ENCODE data around the gene OR2T12. TPM values are rescaled to one million over a fixed set of nuclear protein-coding genes. Genes with fewer than 3 reads are reported as not detected.

OR2T12 gene, protein sequence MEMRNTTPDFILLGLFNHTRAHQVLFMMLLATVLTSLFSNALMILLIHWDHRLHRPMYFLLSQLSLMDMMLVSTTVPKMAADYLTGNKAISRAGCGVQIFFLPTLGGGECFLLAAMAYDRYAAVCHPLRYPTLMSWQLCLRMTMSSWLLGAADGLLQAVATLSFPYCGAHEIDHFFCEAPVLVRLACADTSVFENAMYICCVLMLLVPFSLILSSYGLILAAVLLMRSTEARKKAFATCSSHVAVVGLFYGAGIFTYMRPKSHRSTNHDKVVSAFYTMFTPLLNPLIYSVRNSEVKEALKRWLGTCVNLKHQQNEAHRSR
- total RNA-seq (2014; rRNA removed; shearing (Covaris generic)) = not detected in 2 replicates
- polyA plus RNA-seq (2016; fragmentation: Nextera tagmentation; extraction: Ambion mirVana) = not detected in 2 replicates
- long read RNA-seq = 0 reads

DNA sequence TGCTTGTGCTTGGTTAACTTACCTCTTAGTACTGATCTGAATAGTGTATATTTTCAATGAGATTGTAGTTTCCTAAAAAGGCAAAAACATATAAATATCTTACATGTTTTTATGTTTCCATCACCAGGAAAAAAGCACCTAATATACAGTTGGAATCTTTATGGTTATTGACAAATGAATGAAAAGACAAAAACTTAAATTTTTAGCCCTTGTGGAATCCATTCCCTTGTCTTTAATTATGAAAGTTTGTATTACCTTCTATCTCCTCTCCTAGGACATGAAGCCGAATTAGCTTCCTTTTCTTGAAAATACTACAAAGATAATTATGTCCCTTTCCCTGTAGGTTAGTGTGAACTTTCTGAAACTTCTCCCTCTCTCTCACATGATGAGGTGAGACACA lies at the start of gene OR2T12:
Gene OR2T12 (minus strand): TSS at position 101 of the 400 bp plus-strand sequence. CDS start 7,846 bp downstream, outside the sequence.
- H3K36me3 Mint-ChIP-seq (ENCODE audit: low read depth) = peaks cover 22% of the 10 kb centered on the region
- Histone ChIP-seq H2AFZ (no peak within 1 kb of the TSS), H3F3A (replicated peaks; ENCODE audit: low read depth) (no peaks in the 10 kb centered on the region), H3K4me3 (no peak within 1 kb of the TSS), H4K20me1 (replicated peaks; ENCODE audit: insufficient read depth) (no peaks in the 10 kb centered on the region), H3K4me1 (ENCODE audit: insufficient read depth) (no peaks in the 10 kb centered on the region), H3K36me3 (ENCODE audit: insufficient read depth) (0 out of 2 replicates have a peak, but pooled peaks cover 4% of the 10 kb centered on the region), H3K27ac (ENCODE audit: low read depth) (no peak within 1 kb of the TSS), H3K4me2 (no peak within 1 kb of the TSS), H3K9me2 (ENCODE audit: insufficient read depth) (no peaks in the 10 kb centered on the region), H3K27me3 (ENCODE audit: insufficient read depth) (no peaks in the 10 kb centered on the region), H3K79me2 (replicated peaks; ENCODE audit: insufficient read depth) (no peaks in the 10 kb centered on the region)
- H3K4me1 Mint-ChIP-seq = no peaks in the 10 kb centered on the region
- TF ChIP-seq, protein P1, sequence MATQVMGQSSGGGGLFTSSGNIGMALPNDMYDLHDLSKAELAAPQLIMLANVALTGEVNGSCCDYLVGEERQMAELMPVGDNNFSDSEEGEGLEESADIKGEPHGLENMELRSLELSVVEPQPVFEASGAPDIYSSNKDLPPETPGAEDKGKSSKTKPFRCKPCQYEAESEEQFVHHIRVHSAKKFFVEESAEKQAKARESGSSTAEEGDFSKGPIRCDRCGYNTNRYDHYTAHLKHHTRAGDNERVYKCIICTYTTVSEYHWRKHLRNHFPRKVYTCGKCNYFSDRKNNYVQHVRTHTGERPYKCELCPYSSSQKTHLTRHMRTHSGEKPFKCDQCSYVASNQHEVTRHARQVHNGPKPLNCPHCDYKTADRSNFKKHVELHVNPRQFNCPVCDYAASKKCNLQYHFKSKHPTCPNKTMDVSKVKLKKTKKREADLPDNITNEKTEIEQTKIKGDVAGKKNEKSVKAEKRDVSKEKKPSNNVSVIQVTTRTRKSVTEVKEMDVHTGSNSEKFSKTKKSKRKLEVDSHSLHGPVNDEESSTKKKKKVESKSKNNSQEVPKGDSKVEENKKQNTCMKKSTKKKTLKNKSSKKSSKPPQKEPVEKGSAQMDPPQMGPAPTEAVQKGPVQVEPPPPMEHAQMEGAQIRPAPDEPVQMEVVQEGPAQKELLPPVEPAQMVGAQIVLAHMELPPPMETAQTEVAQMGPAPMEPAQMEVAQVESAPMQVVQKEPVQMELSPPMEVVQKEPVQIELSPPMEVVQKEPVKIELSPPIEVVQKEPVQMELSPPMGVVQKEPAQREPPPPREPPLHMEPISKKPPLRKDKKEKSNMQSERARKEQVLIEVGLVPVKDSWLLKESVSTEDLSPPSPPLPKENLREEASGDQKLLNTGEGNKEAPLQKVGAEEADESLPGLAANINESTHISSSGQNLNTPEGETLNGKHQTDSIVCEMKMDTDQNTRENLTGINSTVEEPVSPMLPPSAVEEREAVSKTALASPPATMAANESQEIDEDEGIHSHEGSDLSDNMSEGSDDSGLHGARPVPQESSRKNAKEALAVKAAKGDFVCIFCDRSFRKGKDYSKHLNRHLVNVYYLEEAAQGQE (IDR thresholded peaks at IDR 0.05; ENCODE audit: unreplicated experiment) = no peak
- TF ChIP-seq CREB1 (CRISPR knock-in tag; IDR thresholded peaks at IDR 0.05; ENCODE audit: low read depth) (no peak), JUNB (IDR thresholded peaks at IDR 0.05; ENCODE audit: unreplicated experiment) (no peak), STAT1 (IDR thresholded peaks at IDR 0.05; ENCODE audit: unreplicated experiment) (no peak)
- TF ChIP-seq, protein P2, sequence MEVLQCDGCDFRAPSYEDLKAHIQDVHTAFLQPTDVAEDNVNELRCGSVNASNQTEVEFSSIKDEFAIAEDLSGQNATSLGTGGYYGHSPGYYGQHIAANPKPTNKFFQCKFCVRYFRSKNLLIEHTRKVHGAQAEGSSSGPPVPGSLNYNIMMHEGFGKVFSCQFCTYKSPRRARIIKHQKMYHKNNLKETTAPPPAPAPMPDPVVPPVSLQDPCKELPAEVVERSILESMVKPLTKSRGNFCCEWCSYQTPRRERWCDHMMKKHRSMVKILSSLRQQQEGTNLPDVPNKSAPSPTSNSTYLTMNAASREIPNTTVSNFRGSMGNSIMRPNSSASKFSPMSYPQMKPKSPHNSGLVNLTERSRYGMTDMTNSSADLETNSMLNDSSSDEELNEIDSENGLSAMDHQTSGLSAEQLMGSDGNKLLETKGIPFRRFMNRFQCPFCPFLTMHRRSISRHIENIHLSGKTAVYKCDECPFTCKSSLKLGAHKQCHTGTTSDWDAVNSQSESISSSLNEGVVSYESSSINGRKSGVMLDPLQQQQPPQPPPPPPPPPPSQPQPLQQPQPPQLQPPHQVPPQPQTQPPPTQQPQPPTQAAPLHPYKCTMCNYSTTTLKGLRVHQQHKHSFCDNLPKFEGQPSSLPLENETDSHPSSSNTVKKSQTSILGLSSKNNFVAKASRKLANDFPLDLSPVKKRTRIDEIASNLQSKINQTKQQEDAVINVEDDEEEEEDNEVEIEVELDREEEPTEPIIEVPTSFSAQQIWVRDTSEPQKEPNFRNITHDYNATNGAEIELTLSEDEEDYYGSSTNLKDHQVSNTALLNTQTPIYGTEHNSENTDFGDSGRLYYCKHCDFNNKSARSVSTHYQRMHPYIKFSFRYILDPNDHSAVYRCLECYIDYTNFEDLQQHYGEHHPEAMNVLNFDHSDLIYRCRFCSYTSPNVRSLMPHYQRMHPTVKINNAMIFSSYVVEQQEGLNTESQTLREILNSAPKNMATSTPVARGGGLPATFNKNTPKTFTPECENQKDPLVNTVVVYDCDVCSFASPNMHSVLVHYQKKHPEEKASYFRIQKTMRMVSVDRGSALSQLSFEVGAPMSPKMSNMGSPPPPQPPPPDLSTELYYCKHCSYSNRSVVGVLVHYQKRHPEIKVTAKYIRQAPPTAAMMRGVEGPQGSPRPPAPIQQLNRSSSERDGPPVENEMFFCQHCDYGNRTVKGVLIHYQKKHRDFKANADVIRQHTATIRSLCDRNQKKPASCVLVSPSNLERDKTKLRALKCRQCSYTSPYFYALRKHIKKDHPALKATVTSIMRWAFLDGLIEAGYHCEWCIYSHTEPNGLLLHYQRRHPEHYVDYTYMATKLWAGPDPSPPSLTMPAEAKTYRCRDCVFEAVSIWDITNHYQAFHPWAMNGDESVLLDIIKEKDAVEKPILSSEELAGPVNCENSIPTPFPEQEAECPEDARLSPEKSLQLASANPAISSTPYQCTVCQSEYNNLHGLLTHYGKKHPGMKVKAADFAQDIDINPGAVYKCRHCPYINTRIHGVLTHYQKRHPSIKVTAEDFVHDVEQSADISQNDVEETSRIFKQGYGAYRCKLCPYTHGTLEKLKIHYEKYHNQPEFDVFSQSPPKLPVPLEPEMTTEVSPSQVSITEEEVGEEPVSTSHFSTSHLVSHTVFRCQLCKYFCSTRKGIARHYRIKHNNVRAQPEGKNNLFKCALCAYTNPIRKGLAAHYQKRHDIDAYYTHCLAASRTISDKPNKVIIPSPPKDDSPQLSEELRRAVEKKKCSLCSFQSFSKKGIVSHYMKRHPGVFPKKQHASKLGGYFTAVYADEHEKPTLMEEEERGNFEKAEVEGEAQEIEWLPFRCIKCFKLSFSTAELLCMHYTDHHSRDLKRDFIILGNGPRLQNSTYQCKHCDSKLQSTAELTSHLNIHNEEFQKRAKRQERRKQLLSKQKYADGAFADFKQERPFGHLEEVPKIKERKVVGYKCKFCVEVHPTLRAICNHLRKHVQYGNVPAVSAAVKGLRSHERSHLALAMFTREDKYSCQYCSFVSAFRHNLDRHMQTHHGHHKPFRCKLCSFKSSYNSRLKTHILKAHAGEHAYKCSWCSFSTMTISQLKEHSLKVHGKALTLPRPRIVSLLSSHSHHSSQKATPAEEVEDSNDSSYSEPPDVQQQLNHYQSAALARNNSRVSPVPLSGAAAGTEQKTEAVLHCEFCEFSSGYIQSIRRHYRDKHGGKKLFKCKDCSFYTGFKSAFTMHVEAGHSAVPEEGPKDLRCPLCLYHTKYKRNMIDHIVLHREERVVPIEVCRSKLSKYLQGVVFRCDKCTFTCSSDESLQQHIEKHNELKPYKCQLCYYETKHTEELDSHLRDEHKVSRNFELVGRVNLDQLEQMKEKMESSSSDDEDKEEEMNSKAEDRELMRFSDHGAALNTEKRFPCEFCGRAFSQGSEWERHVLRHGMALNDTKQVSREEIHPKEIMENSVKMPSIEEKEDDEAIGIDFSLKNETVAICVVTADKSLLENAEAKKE (CRISPR knock-in tag; IDR thresholded peaks at IDR 0.05) = no peak
- H3K4me3 Mint-ChIP-seq = no peak within 1 kb of the TSS
- H3K27ac Mint-ChIP-seq = no peak within 1 kb of the TSS
- no peak for DNase-seq (ENCODE audit: low spot score)
- ATAC-seq = no peak
- H3K27me3 Mint-ChIP-seq (ENCODE audit: insufficient read depth, low read depth, poor library complexity) = peaks cover 2% of the 10 kb centered on the region
- H3K9me3 Mint-ChIP-seq = peaks cover 79% of the 10 kb centered on the region

All from GM23338 (cell line).